Right lobe of liver (tissue), 6 donors: ENCODE results near the gene TMEM204. TPM values are rescaled to one million over a fixed set of nuclear protein-coding genes. Genes with fewer than 3 reads are reported as not detected.
A peak's percentile ranks its signal among the peaks of the same experiment; 100 is the strongest.

Source experiments
- ATAC-seq, 4 donors: fragments of 200-7000 bp; cut with Tn5 transposase; one replicate each; pipeline ENCODE4 v1.9.1; 2020; ENCODE audit warnings: mild to moderate bottlenecking in 4 of 4, moderate library complexity in 4 of 4
- DNase-seq, 3 donors: peaks; one replicate each; pipeline ENCODE4 v3.0.0-alpha.2; 2020
- H3K27ac ChIP-seq, 3 donors: fragments of 200-600 bp; one replicate each; pipeline ENCODE4 v1.8.0; 2022
- H3K27me3 ChIP-seq, 2 donors: fragments of 200-600 bp; one replicate each; pipeline ENCODE4 v1.8.0; 2022
- H3K36me3 ChIP-seq, 4 donors: fragments of 200-600 bp; sonication (generic) in 1 of 4; one replicate each; pipeline versions ENCODE4 v1.5.1 to v1.8.0; 2017 to 2022; ENCODE audit warnings: control low read depth in 1 of 4
- H3K4me1 ChIP-seq, 4 donors: fragments of 200-600 bp; sonication (generic) in 1 of 4; one replicate each; pipeline versions ENCODE4 v1.5.1 to v1.8.0; 2017 to 2022; ENCODE audit warnings: control low read depth in 1 of 4
- H3K4me3 ChIP-seq, 3 donors: fragments of 200-600 bp; one replicate each; pipeline ENCODE4 v1.8.0; 2022
- H3K9me3 ChIP-seq, 4 donors: fragments of 200-600 bp; sonication (generic) in 1 of 4; one replicate each; pipeline versions ENCODE4 v1.5.1 to v1.8.0; 2017 to 2022; ENCODE audit warnings: control low read depth in 1 of 4
- CTCF ChIP-seq, 4 donors: fragments of 200-600 bp in 3 of 4; fragments of 450-650 bp in 1 of 4; IDR thresholded peaks; one replicate each; pipeline versions ENCODE4 v1.5.1 to v1.8.0; 2016 to 2022; ENCODE audit warnings: antibody characterized with exemption in 4 of 4, mild to moderate bottlenecking in 2 of 4
- POLR2A ChIP-seq: fragments of 450-650 bp; IDR thresholded peaks from one replicate; pipeline ENCODE4 v1.6.1; 2017; ENCODE audit warnings: antibody characterized with exemption, mild to moderate bottlenecking
- WGBS: methylation state at CpG from one replicate; pipeline ENCODE4 v1.1.6; 2018; ENCODE audit warnings: low coverage, low lambda C conversion rate; ENCODE audit not compliant: insufficient coverage; ENCODE audit errors: missing lambda C conversion rate; 5-methylcytosine and 5-hydroxymethylcytosine counted together
- intact Hi-C, 2 donors: fragments of 100-400 bp; cut with DNase I; formaldehyde crosslinking; loops; one replicate each; pipeline versions ENCODE4 v1.11.2 to v1.14.1; 2022
- total RNA-seq, 6 experiments: library from RNA; depleted of rRNA in 2 of 6; stranded (reverse); fragments of >200 nt in 2 of 6; fragmentation: NEBNext Ultra II Directional in 3 of 6; extraction: Animal tissue kit (Norgen Biotek cat#: 25700) in 3 of 6; gene quantifications; one replicate each; pipeline versions ENCODE4 v1.1.0 to v1.2.4, GENCODE V29; 2016 to 2023
- donor health status: DM: no; HTN: yes; CAD: no.
- donor health status: DM: no; HTN: no; CAD: no.
- donor health status: DM: no; HTN: no; CAD: no.
- donor health status: DM: no; HTN: yes; CAD: no.
- donor health status: DM: no; HTN: yes; CAD: no.

Gene TMEM204
- total RNA-seq, 6 experiments from 2014 or later: 4.7 to 18.7 (median 8.9) TPM

- TF ChIP-seq CTCF (IDR thresholded peaks at IDR 0.05) (no peak), POLR2A (no peak)
- no peak for DNase-seq
- WGBS: 59% methylated on average over 2 of the region's 35 CpGs
- Histone ChIP-seq H3K27me3 (no peaks in the 10 kb centered on the region), H3K4me3 (no peak overlapping the region), H3K9me3 (no peaks in the 10 kb centered on the region), H3K36me3 (peaks cover 0 to 55% (median 11%) of the 10 kb centered on the region in 4 donors), H3K4me1 (peaks cover 0 to 8% (median 3%) of the 10 kb centered on the region in 4 donors), H3K27ac (no peak overlapping the region)
- ATAC-seq: no peak
- intact Hi-C loops: no loop called here
Measured at GRCh38 chr16:1498899-1499676, 34.4 kb upstream of the TMEM204 start.

GRCh38 chr16:1499756-1500464 lies 33.6 kb upstream of the TMEM204 start:
- 86% methylated on average over 5 of the region's 36 CpGs for WGBS
- Histone ChIP-seq H3K27ac (no peak overlapping the region), H3K27me3 (no peaks in the 10 kb centered on the region), H3K36me3 (peaks cover 0 to 53% (median 11%) of the 10 kb centered on the region in 4 donors), H3K9me3 (no peaks in the 10 kb centered on the region), H3K4me1 (no peaks in the 10 kb centered on the region), H3K4me3 (no peak overlapping the region)
- no peak for ATAC-seq
- no peak for TF ChIP-seq POLR2A
- TF ChIP-seq CTCF (IDR thresholded peaks at IDR 0.05): no peak
- intact Hi-C loops: no loop called here
- peak in 1 of 3 donors; percentile 55 for DNase-seq

- Histone ChIP-seq H3K36me3 (peaks cover 0 to 48% (median 11%) of the 10 kb centered on the region in 4 donors), H3K4me1 (no peaks in the 10 kb centered on the region), H3K9me3 (no peaks in the 10 kb centered on the region), H3K27ac (no peak overlapping the region), H3K4me3 (no peak overlapping the region), H3K27me3 (no peaks in the 10 kb centered on the region)
- TF ChIP-seq POLR2A (no peak), CTCF (IDR thresholded peaks at IDR 0.05) (no peak)
- intact Hi-C loops: no loop called here
- no peak for DNase-seq
- ATAC-seq: no peak
- no CpG with 5 or more reads among the region's 44 CpGs for WGBS
Measured at GRCh38 chr16:1500465-1501150, 32.9 kb upstream of the TMEM204 start.

- DNase-seq (peak in 1 of 3 donors; percentile 51), ATAC-seq (no peak)
- Histone ChIP-seq H3K4me1 (no peaks in the 10 kb centered on the region), H3K27me3 (no peaks in the 10 kb centered on the region), H3K36me3 (peaks cover 0 to 42% (median 11%) of the 10 kb centered on the region in 4 donors), H3K27ac (no peak overlapping the region), H3K4me3 (no peak overlapping the region), H3K9me3 (no peaks in the 10 kb centered on the region)
- WGBS: 60% methylated on average over 1 of the region's 23 CpGs
- TF ChIP-seq CTCF (IDR thresholded peaks at IDR 0.05) (no peak), POLR2A (no peak)
- intact Hi-C loops: no loop called here
Measured at GRCh38 chr16:1501630-1502029, 31.8 kb upstream of the TMEM204 start.
